Measurements from ENCODE around the gene ENKD1.

ENKD1 gene

DNA sequence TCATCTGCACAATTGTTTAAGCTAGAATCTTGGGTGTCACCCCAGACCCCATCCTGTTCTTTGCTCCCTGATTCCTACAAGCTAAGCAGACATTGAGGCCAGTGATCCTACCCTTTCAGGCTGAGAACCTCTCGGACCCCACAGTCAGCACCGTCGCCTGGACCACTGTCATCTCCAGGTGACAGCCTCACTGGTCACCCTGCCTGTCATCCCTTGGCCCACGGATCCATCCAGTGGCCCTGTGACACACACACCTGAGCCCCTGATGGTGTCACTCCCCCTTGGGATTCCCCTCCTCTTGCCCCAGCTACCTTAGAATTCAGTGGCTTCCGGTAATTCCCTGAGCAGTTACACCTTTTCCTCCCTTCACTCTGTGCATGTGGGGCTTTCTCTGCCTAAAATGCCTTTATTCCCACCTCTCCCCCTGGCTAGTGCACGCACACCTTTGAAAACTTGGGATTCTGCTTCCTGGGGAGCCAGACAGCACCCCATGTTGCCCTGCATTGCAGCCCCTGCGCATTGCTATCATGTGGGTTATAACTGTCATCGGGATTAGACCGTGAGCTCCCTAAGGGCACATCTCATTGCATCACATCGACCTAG, 3.0 kb upstream of the ENKD1 start:
- TF ChIP-seq YY1 (IDR thresholded peaks at IDR 0.05; ENCODE audit: low read depth) = no peak
- no peak for TF ChIP-seq NFIC (IDR thresholded peaks at IDR 0.05)
- TF ChIP-seq ZBTB7A (IDR thresholded peaks at IDR 0.05; ENCODE audit: low read depth) = no peak
- no peak for TF ChIP-seq CEBPB (IDR thresholded peaks at IDR 0.05)
- no peak for TF ChIP-seq EGR1 (IDR thresholded peaks at IDR 0.05)
- no peak for TF ChIP-seq TCF12 (IDR thresholded peaks at IDR 0.05; ENCODE audit: low read depth)
- TF ChIP-seq TEAD4 (IDR thresholded peaks at IDR 0.05) = no peak
- TF ChIP-seq FOXM1 (IDR thresholded peaks at IDR 0.05; ENCODE audit: borderline replicate concordance, low read depth) = no peak
- TF ChIP-seq, protein P1, sequence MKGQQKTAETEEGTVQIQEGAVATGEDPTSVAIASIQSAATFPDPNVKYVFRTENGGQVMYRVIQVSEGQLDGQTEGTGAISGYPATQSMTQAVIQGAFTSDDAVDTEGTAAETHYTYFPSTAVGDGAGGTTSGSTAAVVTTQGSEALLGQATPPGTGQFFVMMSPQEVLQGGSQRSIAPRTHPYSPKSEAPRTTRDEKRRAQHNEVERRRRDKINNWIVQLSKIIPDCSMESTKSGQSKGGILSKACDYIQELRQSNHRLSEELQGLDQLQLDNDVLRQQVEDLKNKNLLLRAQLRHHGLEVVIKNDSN (IDR thresholded peaks at IDR 0.05) = no peak
- TF ChIP-seq, protein P2, sequence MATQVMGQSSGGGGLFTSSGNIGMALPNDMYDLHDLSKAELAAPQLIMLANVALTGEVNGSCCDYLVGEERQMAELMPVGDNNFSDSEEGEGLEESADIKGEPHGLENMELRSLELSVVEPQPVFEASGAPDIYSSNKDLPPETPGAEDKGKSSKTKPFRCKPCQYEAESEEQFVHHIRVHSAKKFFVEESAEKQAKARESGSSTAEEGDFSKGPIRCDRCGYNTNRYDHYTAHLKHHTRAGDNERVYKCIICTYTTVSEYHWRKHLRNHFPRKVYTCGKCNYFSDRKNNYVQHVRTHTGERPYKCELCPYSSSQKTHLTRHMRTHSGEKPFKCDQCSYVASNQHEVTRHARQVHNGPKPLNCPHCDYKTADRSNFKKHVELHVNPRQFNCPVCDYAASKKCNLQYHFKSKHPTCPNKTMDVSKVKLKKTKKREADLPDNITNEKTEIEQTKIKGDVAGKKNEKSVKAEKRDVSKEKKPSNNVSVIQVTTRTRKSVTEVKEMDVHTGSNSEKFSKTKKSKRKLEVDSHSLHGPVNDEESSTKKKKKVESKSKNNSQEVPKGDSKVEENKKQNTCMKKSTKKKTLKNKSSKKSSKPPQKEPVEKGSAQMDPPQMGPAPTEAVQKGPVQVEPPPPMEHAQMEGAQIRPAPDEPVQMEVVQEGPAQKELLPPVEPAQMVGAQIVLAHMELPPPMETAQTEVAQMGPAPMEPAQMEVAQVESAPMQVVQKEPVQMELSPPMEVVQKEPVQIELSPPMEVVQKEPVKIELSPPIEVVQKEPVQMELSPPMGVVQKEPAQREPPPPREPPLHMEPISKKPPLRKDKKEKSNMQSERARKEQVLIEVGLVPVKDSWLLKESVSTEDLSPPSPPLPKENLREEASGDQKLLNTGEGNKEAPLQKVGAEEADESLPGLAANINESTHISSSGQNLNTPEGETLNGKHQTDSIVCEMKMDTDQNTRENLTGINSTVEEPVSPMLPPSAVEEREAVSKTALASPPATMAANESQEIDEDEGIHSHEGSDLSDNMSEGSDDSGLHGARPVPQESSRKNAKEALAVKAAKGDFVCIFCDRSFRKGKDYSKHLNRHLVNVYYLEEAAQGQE (IDR thresholded peaks at IDR 0.05; ENCODE audit: low read depth) = no peak
- no peak for TF ChIP-seq EP300 (IDR thresholded peaks at IDR 0.05; ENCODE audit: borderline replicate concordance)
- no peak for TF ChIP-seq CREB1 (IDR thresholded peaks at IDR 0.05; ENCODE audit: low read depth)
- TF ChIP-seq, protein P3, sequence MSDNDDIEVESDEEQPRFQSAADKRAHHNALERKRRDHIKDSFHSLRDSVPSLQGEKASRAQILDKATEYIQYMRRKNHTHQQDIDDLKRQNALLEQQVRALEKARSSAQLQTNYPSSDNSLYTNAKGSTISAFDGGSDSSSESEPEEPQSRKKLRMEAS (IDR thresholded peaks at IDR 0.05) = no peak
- TF ChIP-seq RAD21 (IDR thresholded peaks at IDR 0.05; ENCODE audit: low read depth) = no peak
- no peak for TF ChIP-seq TAF1 (IDR thresholded peaks at IDR 0.05; ENCODE audit: low read depth)

GRCh38 chr16:67668495-67669157, 2.1 kb upstream of the ENKD1 start:
- TF ChIP-seq TCF12 (IDR thresholded peaks at IDR 0.05; ENCODE audit: low read depth) (no peak), YY1 (IDR thresholded peaks at IDR 0.05; ENCODE audit: low read depth) (no peak), FOXM1 (IDR thresholded peaks at IDR 0.05; ENCODE audit: borderline replicate concordance, low read depth) (no peak)

GRCh38 chr16:67667817-67668494, 1.4 kb upstream of the ENKD1 start:
- TF ChIP-seq TCF12 (IDR thresholded peaks at IDR 0.05; ENCODE audit: low read depth) = no peak
- TF ChIP-seq RAD21 (IDR thresholded peaks at IDR 0.05; ENCODE audit: low read depth) = no peak
- no peak for TF ChIP-seq EP300 (IDR thresholded peaks at IDR 0.05; ENCODE audit: borderline replicate concordance)
- TF ChIP-seq CREB1 (IDR thresholded peaks at IDR 0.05; ENCODE audit: low read depth) = no peak
- TF ChIP-seq TAF1 (IDR thresholded peaks at IDR 0.05; ENCODE audit: low read depth) = no peak
- TF ChIP-seq CEBPB (IDR thresholded peaks at IDR 0.05) = no peak
- TF ChIP-seq FOXM1 (IDR thresholded peaks at IDR 0.05; ENCODE audit: borderline replicate concordance, low read depth) = no peak
- TF ChIP-seq, protein P3 (IDR thresholded peaks at IDR 0.05) = no peak
- TF ChIP-seq EGR1 (IDR thresholded peaks at IDR 0.05) = no peak
- TF ChIP-seq TEAD4 (IDR thresholded peaks at IDR 0.05) = no peak
- TF ChIP-seq, protein P1 (IDR thresholded peaks at IDR 0.05) = no peak
- TF ChIP-seq, protein P2 (IDR thresholded peaks at IDR 0.05; ENCODE audit: low read depth) = no peak

GRCh38 chr16:67667453-67667816, 885 bp upstream of the ENKD1 start:
- no peak for TF ChIP-seq EP300 (IDR thresholded peaks at IDR 0.05; ENCODE audit: borderline replicate concordance)
- no peak for TF ChIP-seq TAF1 (IDR thresholded peaks at IDR 0.05; ENCODE audit: low read depth)
- TF ChIP-seq, protein P1 (IDR thresholded peaks at IDR 0.05) = no peak
- TF ChIP-seq CREB1 (IDR thresholded peaks at IDR 0.05; ENCODE audit: low read depth) = no peak
- TF ChIP-seq YY1 (IDR thresholded peaks at IDR 0.05; ENCODE audit: low read depth) = no peak
- no peak for TF ChIP-seq FOXM1 (IDR thresholded peaks at IDR 0.05; ENCODE audit: borderline replicate concordance, low read depth)
- TF ChIP-seq, protein P2 (IDR thresholded peaks at IDR 0.05; ENCODE audit: low read depth) = no peak
- no peak for TF ChIP-seq NFIC (IDR thresholded peaks at IDR 0.05)
- TF ChIP-seq, protein P3 (IDR thresholded peaks at IDR 0.05) = no peak
